Erythroblast (primary cell): ENCODE data around the gene PIAS4.

Experiments
- DNase-seq, 2 experiments: peaks; one replicate each; lab custom pipeline; 2025; lab: John Stamatoyannopoulos, UW
- GATA1 ChIP-seq: IDR thresholded peaks from 2 replicates; pipeline ENCODE4 v1.6.1; 2011; ENCODE audit warnings: low read depth, mild to moderate bottlenecking, control low read depth, low read length, moderate library complexity
- POLR2A ChIP-seq: IDR thresholded peaks from 2 replicates; pipeline ENCODE4 v1.6.1; 2011; ENCODE audit warnings: mild to moderate bottlenecking, low read length

Gene PIAS4

DNA sequence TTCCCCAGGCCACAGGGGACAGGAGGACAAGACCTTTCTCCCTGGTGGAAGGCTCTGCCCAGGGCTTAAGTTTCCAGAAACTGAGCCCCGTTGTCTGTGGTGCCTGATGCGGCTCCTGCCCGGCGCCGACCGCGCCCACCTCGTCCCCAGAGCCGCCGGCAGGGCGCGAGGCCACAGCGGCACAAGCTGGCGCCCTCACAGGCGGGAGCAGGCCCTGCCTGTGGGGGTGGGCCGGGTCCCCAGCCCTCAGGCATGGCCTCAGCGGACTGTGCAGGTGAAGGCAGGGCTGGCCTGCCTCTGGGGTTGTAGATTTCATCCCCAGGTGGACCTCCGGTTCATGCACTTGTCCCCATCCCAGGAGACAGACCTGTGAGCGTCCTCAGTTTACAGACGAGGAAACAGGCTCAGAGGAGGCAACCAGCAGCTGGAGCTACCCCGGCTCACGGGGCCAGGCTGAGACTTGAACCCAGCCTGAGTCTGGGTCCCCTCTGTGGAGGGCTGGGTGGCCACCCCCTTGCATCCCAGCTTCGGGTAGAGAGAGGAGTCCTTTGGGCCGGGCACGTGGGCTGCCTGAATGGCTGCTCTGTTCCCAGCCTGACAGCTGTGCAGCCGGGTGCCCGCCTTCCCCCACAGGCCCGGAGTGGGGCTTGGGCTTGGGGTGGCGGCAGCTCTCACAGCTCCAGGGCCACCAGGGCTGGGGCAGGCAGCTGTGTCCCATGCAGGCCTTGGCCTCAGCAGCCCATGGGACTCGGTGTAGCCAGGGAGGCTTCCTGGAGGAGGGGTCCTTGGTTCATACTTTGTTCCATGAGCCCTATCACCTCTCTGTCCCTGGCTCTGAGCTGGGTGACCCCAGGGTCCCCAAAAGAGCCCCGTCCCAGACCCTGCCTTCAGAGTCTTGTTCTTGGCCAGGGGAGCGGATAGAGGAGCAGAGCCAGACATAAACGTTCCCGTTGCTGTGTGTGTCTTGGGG is 26.8 kb downstream of the PIAS4 start:
- TF ChIP-seq POLR2A (no peak), GATA1 (no peak)
- DNase-seq = no peak

DNA sequence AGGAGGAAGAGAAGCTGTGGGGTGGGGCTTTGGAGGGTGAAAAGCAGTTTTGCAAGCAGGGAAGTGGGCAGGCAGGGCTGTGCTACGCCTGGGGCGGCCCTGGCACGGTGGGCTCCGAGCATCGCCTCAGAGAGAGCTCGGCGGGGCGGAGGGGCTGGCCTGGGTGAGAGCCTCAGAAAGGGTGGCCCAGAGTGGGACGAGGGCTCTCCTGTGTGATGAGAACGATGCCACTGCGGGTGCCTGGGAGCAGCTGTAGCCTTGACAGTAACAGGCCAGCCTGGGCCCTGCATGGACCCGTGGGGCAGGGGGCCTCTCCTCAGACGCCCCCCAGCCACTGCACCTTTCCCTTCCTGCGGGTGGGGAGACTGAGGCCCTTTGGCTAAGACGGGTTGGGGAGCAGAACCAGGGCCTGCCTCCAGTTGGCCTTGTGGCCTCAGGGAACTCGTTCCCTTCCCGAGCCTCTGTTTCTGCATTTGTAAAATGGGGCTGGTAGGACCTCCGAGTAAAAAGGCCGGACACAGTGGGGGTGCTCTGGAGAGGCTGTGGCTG is 27.6 kb downstream of the PIAS4 start:
- TF ChIP-seq GATA1 = no peak
- TF ChIP-seq POLR2A = no peak

GRCh38 chr19:4035582-4035981 is 28.0 kb downstream of the PIAS4 start:
- no peak for TF ChIP-seq GATA1
- DNase-seq = peak in 1 of 2 experiments; percentile 42

More for the DNA sequence above, 27.6 kb downstream of the PIAS4 start:
- no peak for DNase-seq

GRCh38 chr19:4036576-4037300 is 29.2 kb downstream of the PIAS4 start:
- TF ChIP-seq GATA1 (no peak), POLR2A (no peak)
- DNase-seq = no peak

- TF ChIP-seq GATA1 (no peak), POLR2A (no peak)
These were observed 29.9 kb downstream of the PIAS4 start for GRCh38 chr19:4037301-4037949.

DNA sequence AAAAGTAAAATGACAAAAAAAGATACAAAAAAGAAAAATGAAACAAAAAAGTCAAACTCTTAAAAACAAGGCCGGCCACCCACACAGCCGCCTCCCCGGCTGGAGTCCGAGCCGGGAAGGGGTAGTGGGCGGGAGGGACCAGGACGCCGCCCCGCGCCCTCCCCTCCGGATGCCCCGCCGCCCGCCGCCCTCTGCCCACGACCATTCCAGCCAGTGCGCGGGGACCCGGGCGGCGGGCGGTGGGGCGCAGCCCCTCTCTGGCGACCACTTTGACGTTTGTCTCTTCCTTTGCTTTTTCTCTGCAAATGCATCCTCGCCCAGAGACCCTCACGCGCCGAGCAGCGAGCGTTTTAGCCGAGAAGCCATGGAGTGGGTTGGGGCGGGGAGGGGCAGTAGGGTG is 30.5 kb downstream of the PIAS4 start:
- DNase-seq = no peak
- TF ChIP-seq GATA1 = no peak
- no peak for TF ChIP-seq POLR2A

More at GRCh38 chr19:4037301-4037949, 29.9 kb downstream of the PIAS4 start:
- no peak for DNase-seq

DNA sequence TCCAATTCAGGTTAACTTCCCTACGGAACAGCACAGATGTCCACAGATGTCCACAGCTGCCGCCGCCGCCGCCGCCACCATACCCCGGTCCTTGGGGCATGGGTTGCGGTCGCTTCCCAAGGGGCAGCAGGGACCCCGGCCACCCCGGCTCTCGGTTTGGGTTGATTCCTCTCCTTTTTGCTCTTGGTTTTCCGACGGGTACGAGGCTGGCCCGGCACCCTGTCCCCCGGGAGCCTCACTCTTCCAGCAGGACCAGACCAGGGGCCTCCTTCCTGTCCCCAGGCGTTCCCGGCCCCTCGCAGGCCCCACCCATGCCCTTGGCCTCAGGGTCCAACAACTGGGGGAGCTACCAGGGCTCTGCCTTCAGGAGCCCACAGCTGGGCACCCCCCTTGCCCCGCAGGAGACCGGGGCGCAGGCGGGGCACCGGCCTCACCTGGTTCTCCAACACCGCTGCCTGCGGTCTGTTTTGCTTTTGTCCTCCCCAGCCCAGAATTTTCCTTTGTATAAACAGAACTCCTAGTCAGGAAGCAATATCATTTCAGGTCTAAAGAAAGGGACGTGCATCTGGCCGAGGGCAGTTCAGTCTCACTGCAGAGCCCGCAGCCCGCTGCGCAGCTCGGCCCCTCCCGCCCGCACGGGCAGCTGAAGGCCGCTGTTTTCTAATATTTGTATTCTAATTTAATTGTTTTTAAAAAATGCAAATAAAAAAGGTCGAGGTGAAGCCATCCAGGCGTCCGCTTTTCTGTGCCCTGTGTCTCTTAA is 31.3 kb downstream of the PIAS4 start:
- TF ChIP-seq GATA1 (no peak), POLR2A (no peak)
- DNase-seq = no peak

GRCh38 chr19:4042064-4042730 is 34.7 kb downstream of the PIAS4 start:
- no peak for DNase-seq
- TF ChIP-seq POLR2A (no peak), GATA1 (no peak)

- no peak for DNase-seq
- TF ChIP-seq POLR2A (no peak), GATA1 (no peak)
These were observed 35.2 kb downstream of the PIAS4 start for GRCh38 chr19:4042731-4043082.

DNA sequence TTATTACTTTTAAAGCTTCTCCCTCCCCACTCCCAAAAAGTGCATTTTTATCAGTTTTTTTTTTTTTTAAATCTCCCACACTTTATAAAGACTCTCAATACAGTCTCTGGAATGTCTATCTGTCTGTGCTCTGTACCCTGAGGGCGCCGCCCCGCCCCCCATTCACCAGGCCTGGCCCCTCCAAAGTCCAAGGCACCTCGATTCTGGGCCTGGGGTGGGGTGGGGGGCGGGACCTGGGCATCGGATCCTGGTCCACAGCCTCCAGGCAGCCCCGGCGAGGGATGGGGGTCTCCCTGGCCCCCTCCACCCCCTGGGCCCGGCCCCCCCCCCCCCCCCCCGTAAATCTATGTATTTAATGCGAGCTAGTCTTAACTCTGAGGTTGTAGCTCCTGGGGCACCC is 35.9 kb downstream of the PIAS4 start:
- no peak for TF ChIP-seq POLR2A
- no peak for TF ChIP-seq GATA1
- no peak for DNase-seq

- no peak for DNase-seq
- TF ChIP-seq GATA1 (no peak), POLR2A (no peak)
These were observed 36.6 kb downstream of the PIAS4 start for GRCh38 chr19:4043966-4044715.
